Measurements from ENCODE around the gene HACD3.
A peak's percentile ranks its signal among the peaks of the same experiment; 100 is the strongest.
"Not testable (repeated sequence)": the region's sequence is repeated elsewhere in the genome, so short reads cannot be mapped to it uniquely, and the experiment has no call there.

Gene HACD3

GRCh38 chr15:65530318-65531111 lies at the start of gene HACD3:
Gene HACD3, plus strand, starts transcription at chr15:65530463. Its CDS starts 169 bp downstream, at chr15:65530632.
- DNase-seq, result peak; percentile 90

GRCh38 chr15:65484876-65485275 lies 45.4 kb upstream of the HACD3 start:
- DNase-seq, result no peak

GRCh38 chr15:65494076-65494475 lies 36.2 kb upstream of the HACD3 start:
- no peak for DNase-seq

GRCh38 chr15:65509321-65509720 lies 20.9 kb upstream of the HACD3 start:
- no peak for DNase-seq

DNA sequence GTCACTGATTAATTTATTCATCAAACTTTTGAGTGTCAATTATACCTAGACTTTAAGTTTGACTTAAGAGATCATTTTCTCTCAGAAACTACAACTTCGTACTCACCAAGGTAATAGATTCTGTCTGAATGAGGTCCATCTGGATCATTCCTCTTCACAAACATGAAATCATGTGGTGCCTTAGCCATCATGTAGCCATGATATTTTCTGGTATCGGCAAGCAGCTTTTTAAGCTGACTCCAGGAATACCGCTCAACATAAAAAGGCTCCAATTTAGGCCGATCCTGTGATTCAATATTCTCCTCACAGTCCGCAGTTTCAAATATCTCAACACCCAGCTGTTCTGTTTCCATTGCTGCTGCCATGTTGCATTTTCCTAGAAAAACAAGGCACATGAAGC lies 18.1 kb upstream of the HACD3 start:
- no peak for DNase-seq

GRCh38 chr15:65512807-65513416 lies 17.4 kb upstream of the HACD3 start:
- no peak for DNase-seq

GRCh38 chr15:65516997-65517865 lies 13.0 kb upstream of the HACD3 start, which contains the start of gene DPP8:
Gene DPP8, minus strand, starts transcription at chr15:65517689. Its CDS starts 5,136 bp downstream, at chr15:65512553.
- peak; percentile 96 for DNase-seq

DNA sequence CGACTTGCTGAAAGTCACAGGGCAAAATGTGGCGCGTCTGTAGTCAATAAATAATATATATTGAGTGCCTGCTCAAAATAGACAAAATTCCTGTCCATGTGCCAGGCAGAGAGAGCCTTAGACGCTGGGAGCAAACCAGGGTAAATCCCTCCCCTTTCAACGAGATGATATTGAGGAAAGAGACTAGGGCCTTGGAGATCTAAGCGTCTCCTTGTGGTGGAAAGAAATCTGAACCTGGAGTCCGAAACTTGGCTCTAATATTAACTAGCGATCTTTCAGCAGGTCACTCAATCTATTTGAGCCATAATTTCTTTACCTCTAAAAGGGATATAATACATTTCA lies 12.4 kb upstream of the HACD3 start:
- no peak for DNase-seq

DNA sequence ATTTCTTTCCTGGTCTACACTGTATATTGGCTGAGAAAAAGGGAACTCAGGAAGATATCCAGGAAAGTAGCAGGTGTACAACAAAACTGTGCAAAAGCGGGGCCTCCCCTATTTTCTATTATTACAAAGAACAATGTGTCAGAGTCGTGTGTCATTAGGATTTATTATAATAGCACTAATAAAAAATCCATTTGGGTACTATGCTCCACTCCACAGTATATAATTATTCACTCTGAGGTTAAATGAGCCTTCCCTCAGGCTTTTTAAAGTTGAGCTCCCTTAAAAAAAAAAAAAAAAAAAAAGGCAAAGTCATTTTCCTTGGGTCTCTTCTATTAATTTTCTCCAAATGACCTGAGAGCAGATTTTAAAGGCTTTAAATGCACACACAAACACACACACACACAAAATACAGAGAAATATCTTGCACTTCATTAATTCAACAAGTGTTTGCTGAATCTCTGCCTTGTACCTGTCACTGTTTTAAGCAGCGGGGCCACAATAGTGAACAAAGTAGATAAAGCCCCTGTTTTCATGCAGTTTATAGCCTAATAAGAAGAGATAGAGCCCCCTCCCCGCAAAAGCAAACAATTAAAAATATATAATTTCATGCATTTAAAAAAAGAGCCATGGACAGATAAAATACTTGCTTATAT lies 11.5 kb upstream of the HACD3 start:
- DNase-seq, result no peak

DNA sequence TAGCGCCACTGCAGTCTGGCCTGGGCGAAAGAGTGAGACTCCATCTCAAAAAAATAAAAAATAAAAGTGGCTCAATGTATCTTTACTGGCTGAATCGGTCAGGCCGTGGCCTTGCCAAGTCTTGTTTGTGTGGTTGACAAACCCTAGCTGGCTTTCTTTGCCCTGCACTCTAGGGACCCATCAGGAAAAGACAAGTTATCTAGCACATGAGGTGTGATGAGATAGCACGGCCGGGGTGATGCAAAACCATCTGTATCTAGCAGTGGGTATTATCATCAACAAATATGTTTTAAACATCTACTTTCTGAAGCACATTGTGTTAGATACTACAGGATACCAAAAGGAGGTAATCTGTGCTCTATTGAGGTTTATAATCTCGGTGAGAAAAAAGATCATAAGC lies 8.9 kb upstream of the HACD3 start:
- DNase-seq, result no peak

DNA sequence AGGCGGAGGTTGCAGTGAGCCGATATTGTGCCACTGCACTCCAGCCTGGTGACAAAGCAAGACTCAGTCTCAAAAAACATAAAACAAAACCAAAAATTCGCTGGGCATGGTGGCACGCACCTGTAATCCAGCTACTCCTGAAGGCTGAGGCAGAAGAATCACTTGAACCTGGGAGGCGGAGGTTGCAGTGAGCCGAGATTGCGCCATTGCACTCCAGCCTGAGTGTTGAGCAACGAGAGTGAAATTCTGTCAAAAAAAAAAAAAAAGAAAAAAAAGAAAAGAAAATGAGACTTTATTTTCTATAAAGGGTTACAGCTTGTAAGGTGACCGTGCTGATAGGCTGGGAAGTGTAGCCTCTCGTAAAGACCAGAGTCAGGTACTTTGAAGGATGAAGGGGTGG lies 6.0 kb upstream of the HACD3 start:
- no peak for DNase-seq

GRCh38 chr15:65525622-65526021 lies 4.6 kb upstream of the HACD3 start:
- DNase-seq, result no peak

- DNase-seq, result no peak
Measured at GRCh38 chr15:65528461-65529060, 1.7 kb upstream of the HACD3 start.

GRCh38 chr15:65529762-65530317 lies 423 bp upstream of the HACD3 start:
- DNase-seq, result no peak

GRCh38 chr15:65532738-65533051 lies 2.4 kb downstream of the HACD3 start:
- DNase-seq, result peak; percentile 42

GRCh38 chr15:65533057-65533756 lies 2.9 kb downstream of the HACD3 start:
- no peak for DNase-seq

- no peak for DNase-seq
Measured at GRCh38 chr15:65535192-65535591, 4.9 kb downstream of the HACD3 start.

- no peak for DNase-seq
Measured at GRCh38 chr15:65540314-65540713, 10.1 kb downstream of the HACD3 start.

GRCh38 chr15:65541231-65541820 lies 11.1 kb downstream of the HACD3 start:
- DNase-seq, result no peak

DNA sequence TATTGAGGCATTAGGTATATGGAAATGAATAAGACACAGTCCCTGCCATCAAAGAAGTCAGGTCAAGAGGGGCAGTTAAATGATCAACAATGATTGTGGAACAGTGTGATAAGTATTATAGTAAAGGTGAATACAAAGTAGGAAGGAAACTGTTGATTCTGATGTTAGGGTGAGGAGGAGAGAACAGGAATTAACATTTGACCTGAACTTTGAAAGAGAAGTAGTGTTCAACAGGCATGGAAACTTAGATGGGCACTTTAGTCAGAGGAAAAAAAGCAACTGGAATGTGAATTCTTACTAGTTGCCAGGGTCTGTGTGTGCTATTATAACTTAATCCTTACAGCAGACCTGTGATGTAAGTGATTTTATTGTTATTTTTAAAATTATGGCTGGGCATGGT lies 17.6 kb downstream of the HACD3 start:
- no peak for DNase-seq

DNA sequence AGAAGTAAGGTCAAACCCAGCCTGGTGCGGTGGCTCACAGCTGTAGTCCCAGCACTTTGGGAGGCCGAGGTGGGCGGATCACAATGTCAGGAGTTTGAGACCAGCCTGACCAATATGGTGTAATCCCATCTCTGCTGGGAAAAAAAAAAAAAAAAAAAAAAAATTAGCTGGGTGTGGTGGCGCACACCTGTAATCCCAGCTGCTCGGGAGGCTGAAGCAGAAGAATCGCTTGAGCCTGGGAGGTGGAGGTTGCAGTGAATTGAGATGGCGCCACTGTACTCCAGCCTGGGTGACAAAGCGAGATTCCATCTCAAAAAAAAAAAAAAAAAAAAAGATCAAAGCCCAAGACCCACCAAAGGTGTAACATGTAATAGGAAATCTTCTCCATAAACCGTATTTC lies 19.0 kb downstream of the HACD3 start:
- DNase-seq, result not testable (repeated sequence)

Data from activated CD4-positive, alpha-beta T cell treated with anti-CD3 and anti-CD28 coated beads, Interleukin-2, amount 50 U/mL, for 16 hours (primary cell).